HCT116 (cell line): ENCODE measurements around the gene ANKIB1. TPM values are rescaled to one million over a fixed set of nuclear protein-coding genes. Genes with fewer than 3 reads are reported as not detected.

ENCODE experiments used
- ATAC-seq: fragments of 200-7000 bp; cut with Tn5 transposase; 2 replicates; pipeline ENCODE4 v1.9.1; 2020; ENCODE audit warnings: mild to moderate bottlenecking, moderate library complexity
- BruUV-seq: library from RNA; stranded (reverse); fragments of 400-500 nt; replicated peaks from 2 replicates; lab custom pipeline; 2021; lab: Mats Ljungman, UMichigan
- CTCF ChIA-PET: fragments of 300-600 bp; sonication (Branson Sonifier 250); formaldehyde crosslinking; loops from one replicate; lab custom pipeline; 2021; ENCODE audit warnings: antibody characterized with exemption; lab: Charles Lee
- POLR2A ChIA-PET: fragments of 300-600, 350-600 bp; sonication (Branson Sonifier 250); formaldehyde crosslinking; loops from one replicate; lab custom pipeline; 2021; ENCODE audit warnings: antibody characterized with exemption; lab: Charles Lee
- RAD21 ChIA-PET, 2 experiments: fragments of 300-600 bp; sonication (Branson Sonifier 250); formaldehyde crosslinking; loops; one replicate each; lab custom pipeline; 2023; ENCODE audit warnings: low total read pairs in 2 of 2; ENCODE audit not compliant: uncharacterized antibody in 2 of 2, unreplicated experiment in 2 of 2, low non-redundant PET in 1 of 2; lab: Charles Lee
- DNase-seq: peaks from one replicate; pipeline ENCODE4 v3.0.0-alpha.2; 2010; ENCODE audit warnings: low read depth, low spot score
- H2AFZ ChIP-seq: fragments of 200-600 bp; shearing (Covaris generic), sonication (generic); 2 replicates; pipeline ENCODE4 v1.6.1; 2017; ENCODE audit warnings: low read depth, mixed run types, mixed read lengths, antibody characterized with exemption, low read length; ENCODE audit not compliant: poor library complexity, severe bottlenecking
- H3K27ac ChIP-seq: 2 replicates; pipeline ENCODE4 v1.5.1; 2012; ENCODE audit warnings: low read depth, low read length
- H3K27me3 ChIP-seq: fragments of 200-600 bp; sonication (generic); 2 replicates; pipeline ENCODE4 v1.6.1; 2016; ENCODE audit warnings: mixed run types, low read length, mixed read lengths; ENCODE audit not compliant: insufficient read depth
- H3K36me3 ChIP-seq, 2 experiments: fragments of 200-500 bp in 1 of 2; fragments of 200-600 bp in 1 of 2; sonication (Bioruptor generic) in 1 of 2; sonication (generic) in 1 of 2; 2 replicates each; pipeline versions ENCODE4 v1.5.1 to v1.6.1; 2014 to 2016; ENCODE audit warnings: low read length in 2 of 2, inconsistent platforms in 1 of 2, mixed read lengths in 1 of 2, mixed run types in 1 of 2; ENCODE audit not compliant: insufficient read depth in 2 of 2, control insufficient read depth in 1 of 2
- H3K4me1 ChIP-seq, 2 experiments: fragments of 200-600 bp in 1 of 2; sonication (generic) in 1 of 2; 2 replicates each; pipeline versions ENCODE4 v1.5.1 to v1.6.1; 2012 to 2017; ENCODE audit warnings: low read length in 2 of 2, inconsistent platforms in 1 of 2, mild to moderate bottlenecking in 1 of 2, mixed read lengths in 1 of 2, mixed run types in 1 of 2, moderate library complexity in 1 of 2; ENCODE audit not compliant: insufficient read depth in 2 of 2, control insufficient read depth in 1 of 2
- H3K4me2 ChIP-seq: fragments of 200-600 bp; sonication (generic); 2 replicates; pipeline ENCODE4 v1.6.1; 2017; ENCODE audit warnings: mixed run types, low read length, mixed read lengths
- H3K4me3 ChIP-seq, 2 experiments: fragments of 200-600 bp in 1 of 2; sonication (generic) in 1 of 2; replicated peaks in 1 of 2; 2 replicates each; pipeline ENCODE4 v1.5.1; 2011 to 2016; ENCODE audit warnings: low read length in 2 of 2, control low read depth in 1 of 2, low read depth in 1 of 2, mild to moderate bottlenecking in 1 of 2, mixed read lengths in 1 of 2, mixed run types in 1 of 2
- H3K79me2 ChIP-seq: fragments of 200-600 bp; sonication (generic); 2 replicates; pipeline ENCODE4 v1.6.1; 2017; ENCODE audit warnings: mild to moderate bottlenecking, mixed run types, low read length, moderate library complexity, mixed read lengths; ENCODE audit not compliant: insufficient read depth
- H3K9ac ChIP-seq: fragments of 200-600 bp; sonication (generic); 2 replicates; pipeline ENCODE4 v1.6.1; 2016; ENCODE audit warnings: low read length, mixed read lengths
- H3K9me2 ChIP-seq: fragments of 200-600 bp; sonication (generic), shearing (Covaris generic); 2 replicates; pipeline ENCODE4 v1.6.1; 2017; ENCODE audit warnings: mixed run types, mild to moderate bottlenecking, moderate library complexity; ENCODE audit not compliant: insufficient read depth
- H3K9me3 ChIP-seq, 2 experiments: fragments of 200-500 bp in 1 of 2; fragments of 200-600 bp in 1 of 2; sonication (Bioruptor generic) in 1 of 2; sonication (generic) in 1 of 2; 2 replicates each; pipeline ENCODE4 v1.6.1; 2014 to 2017; ENCODE audit warnings: low read length in 2 of 2, mixed read lengths in 2 of 2, inconsistent platforms in 1 of 2, low read depth in 1 of 2, mild to moderate bottlenecking in 1 of 2, mixed run types in 1 of 2, moderate library complexity in 1 of 2; ENCODE audit not compliant: control insufficient read depth in 1 of 2, insufficient read depth in 1 of 2
- H4K20me1 ChIP-seq: fragments of 200-600 bp; sonication (generic), shearing (Covaris generic); 2 replicates; pipeline ENCODE4 v1.6.1; 2017; ENCODE audit warnings: mixed run types, mild to moderate bottlenecking, moderate library complexity; ENCODE audit not compliant: insufficient read depth
- ATF3 ChIP-seq: IDR thresholded peaks from 2 replicates; pipeline ENCODE4 v1.6.1; 2012
- CBX3 ChIP-seq: IDR thresholded peaks from 2 replicates; pipeline ENCODE4 v1.6.1; 2012; ENCODE audit warnings: low read depth
- CEBPB ChIP-seq: IDR thresholded peaks from 2 replicates; pipeline ENCODE4 v1.6.1; 2012; ENCODE audit warnings: low read depth
- EGR1 ChIP-seq: IDR thresholded peaks from 2 replicates; pipeline ENCODE4 v1.6.1; 2012; ENCODE audit warnings: low read depth
- ELF1 ChIP-seq: IDR thresholded peaks from 2 replicates; pipeline ENCODE4 v1.6.1; 2012; ENCODE audit warnings: low read depth, borderline replicate concordance
- FOSL1 ChIP-seq: IDR thresholded peaks from 2 replicates; pipeline ENCODE4 v1.6.1; 2012; ENCODE audit warnings: low read depth
- JUND ChIP-seq: IDR thresholded peaks from 2 replicates; pipeline ENCODE4 v1.6.1; 2012
- MAX ChIP-seq: IDR thresholded peaks from 2 replicates; pipeline ENCODE4 v1.6.1; 2012
- POLR2A ChIP-seq: IDR thresholded peaks from 2 replicates; pipeline ENCODE4 v1.7.0; 2011; ENCODE audit warnings: borderline replicate concordance; ENCODE audit not compliant: insufficient read depth, insufficient read length; ENCODE audit errors: extremely low read depth
- POLR2AphosphoS5 ChIP-seq: IDR thresholded peaks from 2 replicates; pipeline ENCODE4 v1.6.1; 2011; ENCODE audit warnings: mild to moderate bottlenecking, low read depth, low read length, moderate library complexity
- REST ChIP-seq: IDR thresholded peaks from 2 replicates; pipeline ENCODE4 v1.6.1; 2012; ENCODE audit warnings: low read depth
- SIN3A ChIP-seq: IDR thresholded peaks from 2 replicates; pipeline ENCODE4 v1.6.1; 2012; ENCODE audit warnings: low read depth
- SRF ChIP-seq: IDR thresholded peaks from 2 replicates; pipeline ENCODE4 v1.6.1; 2012; ENCODE audit warnings: low read depth
- TCF7L2 ChIP-seq: IDR thresholded peaks from 2 replicates; pipeline ENCODE4 v1.7.0; 2011; ENCODE audit warnings: borderline replicate concordance, inconsistent platforms; ENCODE audit not compliant: insufficient read depth, insufficient read length; ENCODE audit errors: extremely low read depth
- YY1 ChIP-seq: IDR thresholded peaks from 2 replicates; pipeline ENCODE4 v1.6.1; 2011; ENCODE audit warnings: low read length, low read depth, moderate library complexity, mild to moderate bottlenecking; ENCODE audit not compliant: insufficient replicate concordance; ENCODE audit errors: extremely low read depth
- ZNF274 ChIP-seq: fragments of 200-500 bp; sonication (Bioruptor generic); IDR thresholded peaks from 2 replicates; pipeline ENCODE4 v1.6.1; 2014; ENCODE audit warnings: mild to moderate bottlenecking, low read depth, low read length, inconsistent platforms
- intact Hi-C: fragments of 100-400 bp; cut with micrococcal nuclease; formaldehyde crosslinking; loops from 2 replicates; pipeline ENCODE4 v1.10.0; 2022
- total RNA-seq: library from RNA; stranded (reverse); gene quantifications from one replicate; pipeline ENCODE4 v1.2.1, GENCODE V29; 2021; ENCODE audit not compliant: unreplicated experiment

Gene ANKIB1
- total RNA-seq, 1 experiment from 2014 or later: 41.2 TPM

GRCh38 chr7:92427193-92427592, 181.4 kb downstream of the ANKIB1 start:
- peaks cover 0 to 12% of the 10 kb centered on the region in 2 experiments; a peak in 2 of 4 replicates for H3K4me1 ChIP-seq
- TF ChIP-seq REST (no peak), CEBPB (no peak), CBX3 (no peak), ATF3 (no peak), ZNF274 (no peak), SRF (no peak), EGR1 (no peak), FOSL1 (no peak), YY1 (no peak), JUND (no peak), SIN3A (no peak), MAX (no peak), TCF7L2 (no peak), POLR2AphosphoS5 (no peak), ELF1 (no peak), POLR2A (no peak)
- no peaks in the 10 kb centered on the region for H3K27me3 ChIP-seq
- H3K4me2 ChIP-seq: no peak overlapping the region
- no peaks in the 10 kb centered on the region for H4K20me1 ChIP-seq
- RAD21 ChIA-PET: no interaction called here
- no peaks in the 10 kb centered on the region for H3K36me3 ChIP-seq
- intact Hi-C loops: loop anchor here (10.0 kb wide), 1 partner anchor 182 kb away; the partner anchor contains the start of genes ANKIB1 and KRIT1
- H3K9me3 ChIP-seq: no peaks in the 10 kb centered on the region
- H2AFZ ChIP-seq: no peak overlapping the region
- no peak overlapping the region for H3K27ac ChIP-seq
- CTCF ChIA-PET: no interaction called here
- no peaks in the 10 kb centered on the region for H3K9me2 ChIP-seq
- POLR2A ChIA-PET: no interaction called here
- BruUV-seq: no TSS peak
- ATAC-seq (no peak), DNase-seq (no peak)
- H3K9ac ChIP-seq: no peak overlapping the region
- H3K4me3 ChIP-seq: no peak overlapping the region
- no peaks in the 10 kb centered on the region for H3K79me2 ChIP-seq
